Neural progenitor cell (in vitro differentiated cells): ENCODE data around the gene PTPRU. TPM values are rescaled to one million over a fixed set of nuclear protein-coding genes. Genes with fewer than 3 reads are reported as not detected.

Experiments used
- DNase-seq: peaks from one replicate; pipeline ENCODE4 v3.0.0-alpha.2; 2016; ENCODE audit warnings: low spot score
- H2AFZ ChIP-seq: fragments of 200-600 bp; sonication (generic); replicated peaks from 2 replicates; pipeline ENCODE4 v1.6.1; 2016; ENCODE audit warnings: antibody characterized with exemption
- H3F3A ChIP-seq: fragments of 200-600 bp; sonication (generic); 2 replicates; pipeline ENCODE4 v1.6.1; 2016; ENCODE audit warnings: antibody characterized with exemption, low read depth
- H3K27ac ChIP-seq: fragments of 200-600 bp; sonication (generic); 2 replicates; pipeline ENCODE4 v1.5.1; 2016; ENCODE audit warnings: mild to moderate bottlenecking
- H3K27me3 ChIP-seq: fragments of 200-600 bp; sonication (generic); 2 replicates; pipeline ENCODE4 v1.6.1; 2016; ENCODE audit warnings: mild to moderate bottlenecking, moderate library complexity
- H3K36me3 ChIP-seq: fragments of 200-600 bp; sonication (generic); 2 replicates; pipeline ENCODE4 v1.5.1; 2016
- H3K4me1 ChIP-seq: fragments of 200-600 bp; sonication (generic); 2 replicates; pipeline ENCODE4 v1.6.1; 2016; ENCODE audit warnings: mixed run types
- H3K4me2 ChIP-seq: fragments of 200-600 bp; sonication (generic); 2 replicates; pipeline ENCODE4 v1.6.1; 2016
- H3K4me3 ChIP-seq: fragments of 200-600 bp; sonication (generic); 2 replicates; pipeline ENCODE4 v1.5.1; 2016
- H3K79me2 ChIP-seq: fragments of 200-600 bp; sonication (generic); 2 replicates; pipeline ENCODE4 v1.6.1; 2016; ENCODE audit warnings: low read depth
- H3K9ac ChIP-seq: fragments of 200-600 bp; sonication (generic); 2 replicates; pipeline ENCODE4 v1.6.1; 2016
- H3K9me3 ChIP-seq: fragments of 200-600 bp; sonication (generic); 2 replicates; pipeline ENCODE4 v1.5.1; 2016; ENCODE audit warnings: low read depth
- H4K20me1 ChIP-seq: fragments of 200-600 bp; sonication (generic); 2 replicates; pipeline ENCODE4 v1.6.1; 2016; ENCODE audit warnings: low read depth
- H3K27ac Mint-ChIP-seq: 3 replicates; pipeline ENCODE4 v1.8.0; 2021; ENCODE audit warnings: mixed read lengths
- H3K27me3 Mint-ChIP-seq: 2 replicates; pipeline ENCODE4 v1.8.0; 2022; ENCODE audit warnings: low read depth, mild to moderate bottlenecking, inconsistent platforms, moderate library complexity, mixed read lengths; ENCODE audit not compliant: insufficient read depth
- H3K36me3 Mint-ChIP-seq: 3 replicates; pipeline ENCODE4 v1.8.0; 2021; ENCODE audit warnings: mixed read lengths
- H3K4me1 Mint-ChIP-seq: 3 replicates; pipeline ENCODE4 v1.8.0; 2021; ENCODE audit warnings: mixed read lengths
- H3K4me3 Mint-ChIP-seq: 3 replicates; pipeline ENCODE4 v1.8.0; 2021; ENCODE audit warnings: mild to moderate bottlenecking, moderate library complexity, mixed read lengths
- H3K9me3 Mint-ChIP-seq: 3 replicates; pipeline ENCODE4 v1.8.0; 2020; ENCODE audit warnings: mixed read lengths
- EZH2 ChIP-seq: fragments of 200-600 bp; sonication (generic); IDR thresholded peaks from 2 replicates; pipeline ENCODE4 v1.6.1; 2017; ENCODE audit warnings: antibody characterized with exemption, mild to moderate bottlenecking, moderate library complexity
- EZH2phosphoT487 ChIP-seq: fragments of 200-600 bp; sonication (generic); IDR thresholded peaks from 2 replicates; pipeline ENCODE4 v1.6.1; 2017; ENCODE audit warnings: antibody characterized with exemption
- total RNA-seq: library from RNA; depleted of rRNA; stranded (reverse); fragments of >200 nt; gene quantifications from 2 replicates; pipeline ENCODE4 v1.2.3, GENCODE V29; 2015; ENCODE audit warnings: low replicate concordance
- TF ChIP-seq, protein P1 (sequence below): fragments of 200-600 bp; sonication (generic); IDR thresholded peaks from 2 replicates; pipeline ENCODE4 v1.5.1; 2017; ENCODE audit warnings: antibody characterized with exemption, mild to moderate bottlenecking

Gene PTPRU
- total RNA-seq, 1 donor from 2014 or later: 29.5 TPM

DNA sequence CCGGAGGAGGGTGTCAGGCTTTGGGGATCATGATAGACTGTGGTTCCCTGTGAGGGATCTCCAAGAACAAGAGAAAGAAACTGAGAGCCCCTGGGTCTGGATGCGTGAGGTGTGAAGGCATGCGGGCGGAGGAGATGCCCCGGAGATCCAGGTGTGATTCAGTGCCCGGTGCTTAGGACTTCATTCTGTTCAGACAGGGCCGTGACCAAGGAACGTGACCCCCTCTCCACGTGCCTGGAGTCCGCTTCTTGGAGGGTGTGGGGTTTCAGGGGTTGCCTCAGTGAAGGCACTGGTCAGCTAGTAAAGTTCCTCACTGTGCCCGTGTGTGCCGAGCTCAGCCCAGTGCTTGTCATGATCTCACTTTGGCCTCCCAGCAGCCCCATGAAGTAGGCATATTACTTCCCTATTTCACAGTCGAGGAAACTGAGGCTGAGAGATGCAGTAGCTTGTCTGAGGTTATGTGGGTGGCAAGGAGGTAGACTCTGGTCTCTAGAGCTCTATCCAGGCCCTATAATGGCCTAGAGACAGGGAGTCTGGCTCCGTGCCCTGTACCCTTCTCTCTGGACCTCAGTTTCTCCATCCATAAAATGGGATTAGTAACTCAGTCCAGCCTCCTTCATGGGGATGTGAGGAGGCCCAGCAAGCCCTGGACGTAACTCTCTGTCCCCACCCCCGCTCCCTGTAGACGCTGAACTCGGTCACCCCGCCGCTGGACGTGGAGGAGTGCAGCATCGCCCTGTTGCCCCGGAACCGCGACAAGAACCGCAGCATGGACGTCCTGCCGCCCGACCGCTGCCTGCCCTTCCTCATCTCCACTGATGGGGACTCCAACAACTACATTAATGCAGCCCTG lies 81.0 kb downstream of the PTPRU start:
- H3K4me1 Mint-ChIP-seq: peaks cover 4% of the 10 kb centered on the region
- TF ChIP-seq, protein P1, sequence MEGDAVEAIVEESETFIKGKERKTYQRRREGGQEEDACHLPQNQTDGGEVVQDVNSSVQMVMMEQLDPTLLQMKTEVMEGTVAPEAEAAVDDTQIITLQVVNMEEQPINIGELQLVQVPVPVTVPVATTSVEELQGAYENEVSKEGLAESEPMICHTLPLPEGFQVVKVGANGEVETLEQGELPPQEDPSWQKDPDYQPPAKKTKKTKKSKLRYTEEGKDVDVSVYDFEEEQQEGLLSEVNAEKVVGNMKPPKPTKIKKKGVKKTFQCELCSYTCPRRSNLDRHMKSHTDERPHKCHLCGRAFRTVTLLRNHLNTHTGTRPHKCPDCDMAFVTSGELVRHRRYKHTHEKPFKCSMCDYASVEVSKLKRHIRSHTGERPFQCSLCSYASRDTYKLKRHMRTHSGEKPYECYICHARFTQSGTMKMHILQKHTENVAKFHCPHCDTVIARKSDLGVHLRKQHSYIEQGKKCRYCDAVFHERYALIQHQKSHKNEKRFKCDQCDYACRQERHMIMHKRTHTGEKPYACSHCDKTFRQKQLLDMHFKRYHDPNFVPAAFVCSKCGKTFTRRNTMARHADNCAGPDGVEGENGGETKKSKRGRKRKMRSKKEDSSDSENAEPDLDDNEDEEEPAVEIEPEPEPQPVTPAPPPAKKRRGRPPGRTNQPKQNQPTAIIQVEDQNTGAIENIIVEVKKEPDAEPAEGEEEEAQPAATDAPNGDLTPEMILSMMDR: no peak
- no peak for TF ChIP-seq EZH2phosphoT487
- TF ChIP-seq EZH2: no peak
- no peaks in the 10 kb centered on the region for H3K36me3 ChIP-seq

DNA sequence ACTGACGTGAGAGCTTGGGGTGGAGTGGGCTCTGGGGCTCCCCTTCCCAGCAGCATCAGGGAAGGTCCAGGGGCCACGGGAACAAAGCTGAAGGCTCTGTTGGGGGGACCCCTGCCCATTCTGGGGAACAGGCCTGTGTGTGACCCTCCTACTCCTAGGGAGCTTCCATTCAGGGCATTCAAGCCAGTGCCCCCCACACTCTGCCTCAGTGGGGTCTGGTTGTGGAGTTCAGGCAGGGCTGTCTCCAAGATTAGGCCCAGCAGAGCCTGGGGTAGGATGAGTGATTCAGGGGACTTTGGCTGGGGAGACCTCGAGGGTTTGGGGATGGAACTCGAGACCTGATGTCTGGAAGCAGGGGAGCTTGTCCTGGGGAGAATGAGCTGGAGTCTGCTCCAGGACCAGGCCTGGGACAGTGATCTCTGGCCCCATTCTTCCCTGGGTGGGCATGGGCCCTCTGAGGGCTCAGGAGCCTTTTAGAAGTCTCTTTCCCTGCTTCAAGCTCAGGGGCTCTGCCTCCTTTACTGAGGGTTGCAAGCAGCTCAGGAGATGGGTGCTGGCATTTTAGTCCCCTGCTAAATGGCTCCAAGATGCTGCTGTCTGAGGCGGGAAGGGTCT lies 81.7 kb downstream of the PTPRU start:
- Histone ChIP-seq H2AFZ (no peak overlapping the region), H3K27ac (no peak overlapping the region), H3K9ac (no peak overlapping the region), H3K79me2 (no peaks in the 10 kb centered on the region), H3K27me3 (no peaks in the 10 kb centered on the region), H4K20me1 (no peaks in the 10 kb centered on the region), H3K4me1 (no peaks in the 10 kb centered on the region), H3F3A (no peaks in the 10 kb centered on the region), H3K9me3 (no peaks in the 10 kb centered on the region), H3K4me2 (no peak overlapping the region), H3K4me3 (no peak overlapping the region), H3K36me3 (no peaks in the 10 kb centered on the region)
- H3K4me1 Mint-ChIP-seq: peaks cover 4% of the 10 kb centered on the region
- DNase-seq: no peak
- H3K4me3 Mint-ChIP-seq: no peak overlapping the region
- no peak for TF ChIP-seq EZH2
- TF ChIP-seq, protein P1: no peak
- TF ChIP-seq EZH2phosphoT487: no peak
- H3K27me3 Mint-ChIP-seq: peaks cover 10% of the 10 kb centered on the region
- peaks cover 12% of the 10 kb centered on the region for H3K36me3 Mint-ChIP-seq
- H3K27ac Mint-ChIP-seq: peak overlapping the region; percentile 57
- H3K9me3 Mint-ChIP-seq: no peaks in the 10 kb centered on the region

More for the DNA sequence above, 81.0 kb downstream of the PTPRU start:
- Mint-ChIP-seq H3K4me3 (no peak overlapping the region), H3K27me3 (peaks cover 6% of the 10 kb centered on the region), H3K27ac (no peak overlapping the region), H3K9me3 (no peaks in the 10 kb centered on the region), H3K36me3 (peaks cover 12% of the 10 kb centered on the region)
- no peaks in the 10 kb centered on the region for H4K20me1 ChIP-seq
- H3K27ac ChIP-seq: no peak overlapping the region
- no peaks in the 10 kb centered on the region for H3K4me1 ChIP-seq
- no peaks in the 10 kb centered on the region for H3K79me2 ChIP-seq
- no peak overlapping the region for H3K9ac ChIP-seq
- no peak overlapping the region for H2AFZ ChIP-seq
- H3F3A ChIP-seq: no peaks in the 10 kb centered on the region
- no peaks in the 10 kb centered on the region for H3K9me3 ChIP-seq
- no peaks in the 10 kb centered on the region for H3K27me3 ChIP-seq
- H3K4me3 ChIP-seq: no peak overlapping the region
- H3K4me2 ChIP-seq: no peak overlapping the region
- no peak for DNase-seq

DNA sequence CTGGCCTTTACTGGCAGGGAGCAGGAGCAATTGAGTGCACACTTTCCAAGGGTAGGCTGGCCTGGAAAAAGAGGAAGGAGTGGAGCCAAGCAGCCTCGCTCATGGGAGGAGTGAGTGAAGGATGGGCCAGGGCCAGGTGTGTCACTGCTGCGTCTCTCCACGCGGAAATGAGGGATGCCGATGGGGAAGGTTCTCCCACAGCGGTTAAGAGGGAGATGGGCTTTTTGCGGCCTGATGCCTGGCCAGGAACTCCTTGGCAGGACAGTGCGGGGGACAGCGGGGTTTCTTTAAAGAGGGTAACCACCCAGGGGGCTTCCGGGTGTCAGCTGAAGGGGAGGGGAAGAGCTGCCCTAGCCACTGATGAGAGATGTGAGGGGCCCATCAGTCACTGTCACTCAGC lies 82.4 kb downstream of the PTPRU start:
- H3K27ac ChIP-seq: no peak overlapping the region
- no peaks in the 10 kb centered on the region for H4K20me1 ChIP-seq
- no peak for DNase-seq
- H3K4me3 ChIP-seq: no peak overlapping the region
- H3K27me3 ChIP-seq: no peaks in the 10 kb centered on the region
- Mint-ChIP-seq H3K27me3 (peaks cover 10% of the 10 kb centered on the region), H3K27ac (peak overlapping the region; percentile 57), H3K4me1 (peaks cover 4% of the 10 kb centered on the region), H3K4me3 (no peak overlapping the region), H3K36me3 (peaks cover 12% of the 10 kb centered on the region), H3K9me3 (no peaks in the 10 kb centered on the region)
- TF ChIP-seq EZH2phosphoT487 (no peak), EZH2 (no peak)
- TF ChIP-seq, protein P1: no peak
- no peak overlapping the region for H3K9ac ChIP-seq
- no peaks in the 10 kb centered on the region for H3K4me1 ChIP-seq
- no peaks in the 10 kb centered on the region for H3K79me2 ChIP-seq
- H3K4me2 ChIP-seq: no peak overlapping the region
- no peaks in the 10 kb centered on the region for H3K36me3 ChIP-seq
- H2AFZ ChIP-seq: no peak overlapping the region
- no peaks in the 10 kb centered on the region for H3F3A ChIP-seq
- no peaks in the 10 kb centered on the region for H3K9me3 ChIP-seq
